Fibroblast of pulmonary artery (primary cell): Measurements from ENCODE around the gene SH3BP5.
A peak's percentile ranks its signal among the peaks of the same experiment; 100 is the strongest.

Experiments
- DNase-seq: peaks from one replicate; pipeline ENCODE4 v3.0.0-alpha.2; 2010; ENCODE audit warnings: low read depth
- H3K4me3 ChIP-seq: replicated peaks from 2 replicates; pipeline ENCODE4 v1.5.1; 2011; ENCODE audit warnings: low read depth, mild to moderate bottlenecking, control low read depth, low read length, moderate library complexity
- TF ChIP-seq, protein P1 (sequence below): IDR thresholded peaks from 2 replicates; pipeline ENCODE4 v1.5.1; 2011; ENCODE audit warnings: mild to moderate bottlenecking, control low read depth, low read length, inconsistent platforms; ENCODE audit errors: missing control alignments

SH3BP5 gene

DNA sequence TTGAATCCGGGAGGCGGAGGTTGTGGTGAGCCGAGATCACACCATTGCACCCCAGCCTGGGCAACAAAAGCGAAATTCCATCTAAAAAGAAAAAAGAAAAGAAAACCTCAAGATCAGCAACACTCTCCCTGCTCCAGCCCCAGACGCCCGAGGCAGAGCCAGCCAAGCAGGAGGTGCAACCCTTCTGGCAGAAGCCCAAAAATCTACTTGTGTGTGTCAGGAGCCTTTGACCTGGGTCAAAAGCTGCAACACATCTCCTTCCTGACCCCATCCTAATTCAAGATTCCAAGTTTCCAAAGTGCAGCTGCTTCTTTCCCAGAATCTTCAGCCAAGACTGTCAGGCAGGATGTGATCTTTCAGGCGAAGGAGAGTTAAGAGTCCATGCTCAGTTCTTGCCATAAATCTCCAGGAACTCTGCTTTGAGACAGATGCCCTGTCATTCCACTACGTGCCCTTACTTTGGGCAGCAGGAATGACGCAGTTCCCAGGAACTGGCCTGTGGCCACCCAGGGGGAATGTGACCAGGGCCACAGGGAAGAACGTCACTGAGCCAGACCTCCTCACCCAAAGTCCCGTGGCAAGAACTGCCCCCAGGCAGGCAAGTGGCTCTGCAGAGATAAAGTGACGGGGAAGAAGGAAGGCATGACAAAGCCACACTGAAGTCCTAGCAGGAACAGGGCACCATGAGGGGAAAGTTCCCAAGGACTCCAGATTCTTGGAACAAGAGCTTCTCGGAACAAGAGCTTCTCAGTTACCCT, 39.4 kb downstream of the SH3BP5 start:
- H3K4me3 ChIP-seq, result no peak overlapping the region
- peak; percentile 78 for DNase-seq

DNA sequence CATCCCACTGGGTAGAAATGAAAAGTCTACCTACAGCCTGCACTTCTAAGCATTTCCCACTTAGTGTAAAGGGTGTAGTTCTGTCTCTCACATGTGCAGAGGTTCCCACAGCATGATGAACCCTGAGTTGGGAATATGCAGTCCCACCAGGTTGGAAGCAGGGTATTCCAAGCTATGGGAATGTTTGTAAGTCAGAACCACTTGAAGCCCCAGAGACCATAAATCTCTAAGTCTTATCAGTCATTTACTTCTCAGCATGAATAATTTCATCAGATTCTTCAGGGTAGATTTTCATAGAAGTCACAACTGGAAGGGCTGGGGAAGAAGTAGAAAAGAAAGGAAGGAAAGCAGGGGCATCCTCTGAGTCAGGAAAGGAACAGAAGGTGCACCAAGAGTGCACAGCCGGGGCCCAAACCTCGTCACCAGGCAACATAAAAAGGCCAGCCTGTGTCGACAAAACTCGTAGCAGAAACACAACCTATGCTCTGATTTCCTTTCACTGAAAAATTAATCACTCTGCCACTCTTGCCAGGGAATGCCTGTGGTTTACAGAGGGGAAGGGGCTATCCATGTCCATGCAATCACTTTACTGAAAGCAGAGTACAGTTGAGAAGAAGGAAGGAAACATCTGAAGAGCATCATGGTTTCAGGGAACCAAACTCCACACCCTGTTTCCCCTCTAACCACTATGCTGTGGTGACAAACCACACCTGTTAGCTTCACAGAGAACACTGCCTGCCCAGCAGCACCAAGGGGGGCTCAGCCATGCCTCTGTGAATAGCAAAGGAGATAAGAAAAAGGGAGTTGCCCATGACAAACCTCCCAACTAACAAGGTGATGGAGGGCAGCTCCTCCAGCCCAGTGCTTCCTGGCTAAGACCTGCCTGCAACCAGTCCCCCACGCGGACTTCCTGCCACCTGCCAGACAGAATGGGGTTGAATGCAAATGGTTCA, 40.5 kb downstream of the SH3BP5 start:
- TF ChIP-seq, protein P1, sequence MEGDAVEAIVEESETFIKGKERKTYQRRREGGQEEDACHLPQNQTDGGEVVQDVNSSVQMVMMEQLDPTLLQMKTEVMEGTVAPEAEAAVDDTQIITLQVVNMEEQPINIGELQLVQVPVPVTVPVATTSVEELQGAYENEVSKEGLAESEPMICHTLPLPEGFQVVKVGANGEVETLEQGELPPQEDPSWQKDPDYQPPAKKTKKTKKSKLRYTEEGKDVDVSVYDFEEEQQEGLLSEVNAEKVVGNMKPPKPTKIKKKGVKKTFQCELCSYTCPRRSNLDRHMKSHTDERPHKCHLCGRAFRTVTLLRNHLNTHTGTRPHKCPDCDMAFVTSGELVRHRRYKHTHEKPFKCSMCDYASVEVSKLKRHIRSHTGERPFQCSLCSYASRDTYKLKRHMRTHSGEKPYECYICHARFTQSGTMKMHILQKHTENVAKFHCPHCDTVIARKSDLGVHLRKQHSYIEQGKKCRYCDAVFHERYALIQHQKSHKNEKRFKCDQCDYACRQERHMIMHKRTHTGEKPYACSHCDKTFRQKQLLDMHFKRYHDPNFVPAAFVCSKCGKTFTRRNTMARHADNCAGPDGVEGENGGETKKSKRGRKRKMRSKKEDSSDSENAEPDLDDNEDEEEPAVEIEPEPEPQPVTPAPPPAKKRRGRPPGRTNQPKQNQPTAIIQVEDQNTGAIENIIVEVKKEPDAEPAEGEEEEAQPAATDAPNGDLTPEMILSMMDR, result no peak
- DNase-seq, result peak; percentile 55
- H3K4me3 ChIP-seq, result no peak overlapping the region

More for the DNA sequence above, 39.4 kb downstream of the SH3BP5 start:
- TF ChIP-seq, protein P1, result no peak

DNA sequence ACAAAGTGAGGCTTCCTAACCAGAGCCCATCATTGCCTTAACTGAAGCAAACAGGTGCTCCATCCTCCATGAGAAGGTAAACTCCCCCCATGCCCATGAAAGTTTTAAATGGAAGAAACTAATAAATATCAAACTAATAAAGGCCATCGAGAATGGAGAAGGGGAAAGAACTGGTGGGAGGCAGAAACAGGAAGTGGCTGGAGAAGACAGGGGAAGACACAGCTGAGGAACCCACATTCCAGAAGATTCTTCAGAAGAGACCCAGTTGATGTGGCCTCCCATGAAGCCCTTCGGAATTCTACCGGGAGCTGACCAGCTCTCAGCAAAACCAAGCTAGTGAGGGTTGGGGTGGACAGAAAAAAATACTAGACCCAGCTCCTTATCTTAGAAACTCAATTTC, 41.6 kb downstream of the SH3BP5 start:
- no peak for DNase-seq
- H3K4me3 ChIP-seq, result no peak overlapping the region
- TF ChIP-seq, protein P1, result no peak

DNA sequence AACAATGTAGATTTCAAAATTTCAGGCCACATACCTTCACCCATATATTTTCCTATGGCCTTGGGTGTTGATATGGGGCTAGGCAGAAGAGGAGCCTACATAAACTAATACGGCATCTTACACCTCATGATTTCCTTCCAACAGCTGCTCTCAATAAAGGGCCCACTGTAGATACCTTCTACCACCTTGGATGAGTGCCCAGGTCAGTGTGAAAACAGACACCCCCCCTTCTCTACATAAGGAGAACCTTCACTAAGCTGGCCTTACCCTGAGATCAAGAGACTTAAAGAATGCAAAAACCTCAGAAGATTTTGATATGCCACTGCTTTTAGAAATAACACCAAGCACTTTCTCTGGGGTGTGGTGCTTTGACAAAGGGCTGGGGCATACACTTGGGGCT, 42.7 kb downstream of the SH3BP5 start:
- no peak for DNase-seq
- TF ChIP-seq, protein P1, result no peak

DNA sequence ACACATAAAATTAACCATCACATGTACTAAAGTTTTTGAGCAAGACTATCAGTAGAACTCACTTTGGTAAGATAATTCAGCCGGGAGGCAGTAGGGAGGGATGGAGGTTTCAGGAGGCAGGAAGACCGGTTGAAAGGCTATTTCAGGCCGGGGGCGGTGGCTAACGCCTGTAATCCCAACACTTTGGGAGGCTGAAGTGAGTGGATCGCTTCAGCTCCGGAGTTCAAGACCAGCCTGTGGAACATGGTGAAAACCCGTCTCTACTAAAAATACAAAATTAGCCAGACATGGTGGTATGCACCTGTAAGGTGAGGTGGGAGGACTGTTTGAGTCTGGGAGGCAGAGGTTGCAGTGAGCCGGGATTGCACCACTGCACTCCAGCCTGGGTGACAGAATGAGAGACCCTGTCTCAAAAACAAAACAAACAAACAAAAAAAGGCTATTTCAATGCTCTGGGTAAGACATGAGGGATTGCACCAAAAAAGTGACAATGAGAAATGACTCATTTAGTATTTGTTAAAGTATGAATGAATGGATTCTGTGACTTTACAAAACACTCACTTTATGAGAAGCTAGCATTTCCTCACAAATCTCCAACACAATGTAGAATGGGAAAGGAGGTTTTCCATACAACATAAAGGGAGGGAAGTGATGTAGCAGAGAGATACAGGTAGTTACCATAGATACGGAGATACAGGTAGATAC, 43.9 kb downstream of the SH3BP5 start:
- DNase-seq, result no peak
- no peak overlapping the region for H3K4me3 ChIP-seq
- TF ChIP-seq, protein P1, result no peak

More for the DNA sequence above, 42.7 kb downstream of the SH3BP5 start:
- no peak overlapping the region for H3K4me3 ChIP-seq

DNA sequence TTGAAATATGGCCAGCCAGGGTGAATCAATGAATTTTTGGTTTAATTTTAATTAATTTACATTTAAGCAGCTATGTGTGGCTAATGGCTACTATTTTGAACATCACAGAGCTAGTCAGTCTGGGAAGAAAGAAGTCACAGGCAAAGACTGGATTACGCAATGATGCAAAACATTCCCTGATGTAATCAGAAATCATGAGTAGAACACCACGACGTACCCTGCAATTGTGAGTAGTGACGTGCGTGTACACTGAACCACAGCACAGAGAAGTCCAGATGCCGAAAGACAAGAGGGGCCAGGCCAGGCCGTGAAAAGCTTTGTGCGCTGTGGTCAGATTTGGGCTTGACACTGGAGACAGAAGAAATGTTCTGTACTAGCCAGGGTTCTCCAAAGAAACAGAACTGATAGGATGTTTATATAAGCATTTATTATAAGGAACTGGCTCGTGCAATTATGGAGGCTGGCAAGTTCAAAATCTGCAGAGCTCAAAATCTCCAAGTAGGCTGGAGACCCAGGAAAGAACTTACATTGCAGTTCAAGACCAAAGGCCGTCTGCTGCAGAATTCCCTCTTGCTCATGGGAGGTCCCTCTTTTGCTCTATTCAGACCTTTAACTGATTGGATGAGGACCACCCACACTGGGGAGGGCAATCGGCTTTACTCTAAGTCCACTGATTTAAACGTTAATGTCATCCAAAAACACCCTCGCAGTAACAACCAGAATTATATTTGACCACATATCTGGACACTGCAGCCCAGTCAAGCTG, 44.6 kb downstream of the SH3BP5 start:
- DNase-seq, result peak; percentile 97
- H3K4me3 ChIP-seq, result no peak overlapping the region
- TF ChIP-seq, protein P1, result no peak
